Nucleus accumbens (tissue), 56 donors: Measurements from ENCODE around the gene KCTD6.
"Not testable (repeated sequence)": the region's sequence is repeated elsewhere in the genome, so short reads cannot be mapped to it uniquely, and the experiment has no call there.

ENCODE experiments used
- DNase-seq, 56 donors: peaks; one replicate each; lab custom pipeline; 2025; lab: John Stamatoyannopoulos, UW

KCTD6 gene

DNA sequence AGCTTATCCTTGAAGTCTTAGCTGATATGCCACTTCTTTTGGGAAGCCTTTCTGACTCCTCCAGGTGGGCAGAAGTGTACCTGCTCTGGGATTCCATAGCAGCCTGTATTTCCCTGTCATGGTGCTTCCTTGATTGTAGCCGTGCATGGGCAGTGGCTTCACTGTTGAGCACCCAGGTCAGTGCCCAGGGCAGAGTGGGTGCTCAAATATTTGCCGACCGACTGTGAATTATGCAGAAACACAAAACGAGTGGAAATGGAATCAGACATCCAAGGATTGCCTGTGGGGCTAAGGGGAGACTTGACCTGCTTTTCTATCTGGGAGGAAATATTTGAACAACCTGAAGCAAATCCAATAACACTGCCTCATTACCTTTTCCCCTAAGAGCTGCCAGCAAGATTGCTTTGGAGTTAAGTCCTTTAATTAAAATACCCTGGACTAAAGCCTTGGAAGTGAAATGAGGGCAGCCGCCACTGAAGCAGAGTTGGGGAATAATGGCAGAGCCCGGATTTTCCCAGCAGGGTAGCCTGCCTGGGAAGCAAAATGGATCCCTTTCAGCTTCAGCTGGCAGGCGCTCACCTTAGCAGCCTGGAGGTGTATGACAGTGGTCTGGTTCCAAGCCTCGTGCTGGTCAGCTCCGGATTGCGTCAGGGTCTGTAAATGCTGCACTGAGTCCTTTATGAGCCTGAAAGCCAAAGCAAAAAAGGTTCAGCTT, 30.2 kb downstream of the KCTD6 start:
- peak in 41 of 56 donors; percentile 7 to 81 (median 34) for DNase-seq

- no peak for DNase-seq
Measured at GRCh38 chr3:58522759-58523425, 31.0 kb downstream of the KCTD6 start.

GRCh38 chr3:58524326-58524888, 32.5 kb downstream of the KCTD6 start:
- no peak for DNase-seq

DNA sequence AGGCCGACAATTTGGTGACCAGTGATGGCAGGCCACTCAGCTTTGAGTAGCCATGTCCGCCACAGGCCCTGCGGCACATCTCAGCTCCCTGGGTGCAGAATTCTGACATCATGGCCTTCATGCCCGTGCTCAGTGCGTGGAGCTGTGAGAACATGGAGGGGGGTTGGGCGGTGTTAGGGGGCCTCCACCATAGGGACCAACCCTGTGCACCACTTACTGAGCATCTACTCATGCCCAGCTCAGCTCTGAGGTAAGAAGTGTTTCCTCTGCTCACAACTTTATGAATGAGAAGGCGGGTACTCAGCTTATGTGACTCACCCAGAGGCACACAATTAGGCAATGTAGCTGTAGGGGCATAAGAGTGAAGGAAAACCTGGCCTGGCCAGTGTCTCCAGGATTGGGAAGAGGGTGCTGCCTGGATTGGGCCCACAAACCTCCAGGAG, 34.6 kb downstream of the KCTD6 start:
- DNase-seq = no peak

DNA sequence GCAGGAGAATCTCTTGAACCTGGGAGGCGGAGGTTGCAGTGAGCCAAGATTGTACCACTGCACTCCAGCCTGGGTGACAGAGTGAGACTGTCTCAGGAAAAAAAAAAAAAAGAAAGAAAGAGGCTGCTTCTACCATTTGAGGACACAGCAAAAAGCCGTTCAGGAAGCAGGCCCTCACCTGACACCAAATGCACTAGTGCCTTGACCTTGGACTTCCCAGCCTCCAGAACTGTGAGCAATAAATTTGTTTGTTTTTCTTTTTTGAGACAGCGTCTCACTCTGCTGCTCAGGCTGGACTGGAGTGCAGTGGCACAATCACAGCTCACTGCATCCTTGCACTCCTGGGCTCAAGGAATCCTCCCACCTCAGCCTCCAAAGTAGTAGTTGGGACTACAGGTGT, 35.5 kb downstream of the KCTD6 start:
- not testable (repeated sequence) for DNase-seq

GRCh38 chr3:58528629-58529028, 36.7 kb downstream of the KCTD6 start:
- peak in 1 of 56 donors; percentile 6 for DNase-seq

- DNase-seq = no peak
Measured at GRCh38 chr3:58529516-58530353, 37.8 kb downstream of the KCTD6 start.

GRCh38 chr3:58530354-58530865, 38.5 kb downstream of the KCTD6 start:
- DNase-seq = no peak

DNA sequence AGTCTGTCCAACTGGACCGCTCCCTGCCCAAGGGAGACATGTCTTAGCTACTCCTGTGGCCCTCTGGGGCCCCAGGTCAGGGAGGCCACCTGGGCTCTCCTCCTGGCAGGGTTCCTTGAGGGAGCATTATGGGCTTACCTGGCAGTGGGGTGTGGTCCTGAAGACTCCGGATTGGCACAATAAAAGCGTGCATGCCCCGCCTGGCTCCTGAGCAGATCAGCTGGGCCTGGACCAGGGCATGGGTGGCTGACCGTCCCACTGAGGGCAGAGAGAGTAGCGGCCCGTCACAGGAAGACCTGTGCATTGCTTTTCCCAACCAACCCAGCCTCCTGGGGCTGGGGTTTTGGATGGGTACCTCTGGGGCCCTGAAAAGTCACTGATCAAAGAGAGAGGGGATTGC, 39.7 kb downstream of the KCTD6 start:
- DNase-seq = no peak

DNA sequence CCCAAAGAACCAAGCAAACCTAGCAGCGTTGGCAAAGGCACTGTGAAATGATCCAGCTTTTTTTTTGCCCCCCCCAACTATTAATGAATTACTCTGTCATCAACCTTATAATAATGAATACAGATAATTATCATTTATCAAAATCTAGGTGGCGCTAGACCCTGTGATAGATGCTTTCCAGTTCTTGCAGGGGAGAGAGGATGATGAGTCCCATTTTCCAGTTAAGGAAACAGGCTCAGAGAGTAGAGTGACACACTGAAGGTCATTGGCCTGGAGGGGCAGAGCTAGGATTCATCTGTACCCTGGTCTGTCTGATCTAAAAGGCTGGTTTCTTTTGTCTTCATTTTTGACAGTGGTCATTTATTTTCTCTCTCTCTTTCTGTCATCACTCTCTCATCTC, 40.1 kb downstream of the KCTD6 start:
- DNase-seq = no peak

DNA sequence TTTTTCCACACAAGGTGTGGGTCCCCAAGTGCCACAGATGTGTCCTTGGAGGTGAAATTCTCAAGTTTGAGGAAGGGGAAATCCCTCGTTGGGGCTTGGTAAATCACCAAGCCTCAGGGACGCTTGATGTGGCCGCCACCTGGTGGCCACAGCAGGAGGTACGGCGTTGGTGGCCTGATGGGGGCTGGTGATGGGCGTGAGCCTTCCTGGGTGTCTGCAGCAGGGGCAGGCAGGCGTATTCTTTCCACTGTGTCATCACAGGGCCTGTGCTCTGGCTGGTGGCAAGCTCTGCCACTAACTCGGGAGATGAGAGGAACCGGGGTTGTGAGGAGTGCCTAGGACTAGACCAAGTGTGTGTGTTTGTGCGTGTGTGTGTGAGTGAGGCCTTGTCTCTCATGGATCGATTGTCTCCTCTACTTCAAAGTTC, 40.9 kb downstream of the KCTD6 start:
- DNase-seq = peak in 49 of 56 donors; percentile 10 to 83 (median 53)

GRCh38 chr3:58534592-58535494, 42.9 kb downstream of the KCTD6 start:
- DNase-seq = no peak

GRCh38 chr3:58535531-58536500, 43.9 kb downstream of the KCTD6 start:
- no peak for DNase-seq

DNA sequence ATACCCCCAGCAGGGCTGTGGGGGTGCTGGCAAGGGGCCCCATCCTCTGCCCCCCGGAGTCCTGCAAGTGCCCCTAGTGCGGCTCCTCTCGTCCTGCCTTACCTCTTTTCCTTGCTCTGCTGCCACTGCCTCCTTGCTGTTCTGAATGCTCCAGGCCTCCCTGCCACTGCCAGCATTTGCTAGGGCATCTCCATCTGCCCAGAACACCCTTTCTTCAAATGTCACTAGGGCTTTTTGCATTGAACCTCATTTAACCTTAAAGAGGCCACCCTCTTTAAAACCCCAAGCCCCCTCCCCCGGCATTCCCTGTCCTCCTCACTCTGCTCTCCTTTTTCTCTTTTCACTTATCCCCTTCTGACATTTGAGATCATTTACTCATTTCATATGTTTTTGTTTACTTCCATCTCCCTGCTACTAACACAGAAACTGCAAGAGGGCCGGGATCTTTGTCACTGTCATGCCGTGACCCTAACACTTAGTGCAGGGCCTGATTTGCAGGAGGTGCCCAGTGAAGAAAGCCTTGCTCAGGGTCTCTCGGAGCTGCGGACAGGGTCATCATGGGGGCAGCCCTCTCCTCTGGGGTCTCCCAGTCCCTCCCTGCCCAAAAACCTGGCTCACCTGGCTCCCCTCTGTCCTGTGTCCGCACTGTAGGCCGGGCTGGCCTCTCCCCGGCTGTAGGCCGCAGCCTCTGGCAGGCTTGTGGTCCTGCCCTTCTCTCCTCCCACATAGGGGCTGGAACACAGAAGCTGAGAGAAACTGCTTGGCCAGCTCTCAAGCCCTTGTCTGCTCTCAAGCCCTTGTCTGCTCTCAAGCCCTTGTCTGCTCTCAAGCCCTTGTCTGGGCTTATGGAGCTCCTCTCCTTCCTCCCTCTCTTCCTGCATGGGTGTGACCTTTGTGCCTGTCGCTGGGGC, 44.9 kb downstream of the KCTD6 start, which contains the start of gene ACOX2:
Gene ACOX2, minus strand, starts transcription at position 690 of the 911 bp plus-strand sequence. CDS start 2,084 bp downstream, outside the sequence.
- peak in 9 of 56 donors; percentile 4 to 39 (median 25) for DNase-seq

DNA sequence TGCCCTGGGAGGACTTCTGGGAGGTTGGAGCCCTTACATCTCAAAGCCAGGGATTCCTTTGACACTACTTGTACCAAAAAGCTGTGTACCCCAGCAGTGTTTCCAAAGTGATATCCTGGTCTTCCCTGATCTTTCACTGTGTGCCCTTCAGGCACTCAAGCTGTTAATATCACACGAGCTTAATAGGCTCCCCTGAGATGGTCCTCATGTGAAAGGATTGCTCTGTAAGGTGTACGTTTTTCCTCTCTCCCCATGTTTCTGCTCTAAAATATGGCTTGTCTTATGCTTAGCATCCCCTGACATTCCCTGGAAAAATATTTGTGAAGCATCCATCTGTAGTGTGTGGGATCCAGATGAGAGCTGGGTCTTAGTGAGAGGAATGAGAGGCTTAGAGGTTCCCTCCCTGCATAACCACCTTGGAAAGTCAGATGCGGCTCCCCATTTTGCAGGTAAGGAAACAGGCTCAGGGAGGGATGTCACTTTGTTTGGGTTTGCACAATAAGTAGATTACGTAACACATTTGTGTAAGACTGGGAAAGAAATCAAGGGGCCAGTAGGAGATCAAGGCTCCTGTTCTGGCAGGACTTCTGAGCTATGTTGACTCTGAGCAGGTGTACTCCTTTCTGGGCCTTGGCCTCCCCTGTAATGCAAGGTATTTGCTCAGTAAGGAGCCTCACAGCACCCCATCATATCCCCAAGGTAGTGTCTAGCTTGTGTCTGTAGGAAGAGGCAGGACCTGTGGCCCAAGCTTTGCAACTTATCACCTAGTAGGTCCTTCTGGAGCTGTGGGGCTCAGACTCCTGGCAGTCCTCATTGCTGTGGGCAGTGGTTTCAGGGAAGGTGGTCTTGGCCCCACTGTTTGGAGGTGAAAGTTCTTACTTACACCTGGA, 45.8 kb downstream of the KCTD6 start:
- no peak for DNase-seq

- no peak for DNase-seq
Measured at GRCh38 chr3:58539626-58540025, 47.7 kb downstream of the KCTD6 start.
